NT2/D1 (cell line): ENCODE measurements around the gene MEX3A.

ENCODE experiments used
- DNase-seq: peaks from one replicate; pipeline ENCODE4 v3.0.0-alpha.2; 2011; ENCODE audit warnings: low read depth, low spot score
- H3K27me3 ChIP-seq: 2 replicates; pipeline ENCODE4 v1.6.0; 2011; ENCODE audit warnings: mild to moderate bottlenecking; ENCODE audit not compliant: insufficient read length, insufficient read depth
- H3K36me3 ChIP-seq: 2 replicates; pipeline ENCODE4 v1.6.1; 2011; ENCODE audit warnings: mild to moderate bottlenecking, low read length, mixed read lengths; ENCODE audit not compliant: insufficient read depth, insufficient read length
- H3K4me1 ChIP-seq: 2 replicates; pipeline ENCODE4 v1.5.1; 2011; ENCODE audit not compliant: insufficient read depth, insufficient read length
- H3K4me3 ChIP-seq: 2 replicates; pipeline ENCODE4 v1.5.1; 2011; ENCODE audit warnings: low read depth; ENCODE audit not compliant: insufficient read length
- H3K9ac ChIP-seq: 2 replicates; pipeline ENCODE4 v1.6.0; 2011; ENCODE audit warnings: low read depth; ENCODE audit not compliant: insufficient read length
- H3K9me3 ChIP-seq: 2 replicates; pipeline ENCODE4 v1.5.1; 2011; ENCODE audit warnings: mild to moderate bottlenecking, low read length; ENCODE audit not compliant: insufficient read depth
- SUZ12 ChIP-seq: IDR thresholded peaks from 2 replicates; pipeline ENCODE4 v1.6.1; 2011; ENCODE audit not compliant: insufficient read length, insufficient read depth; ENCODE audit errors: extremely low read depth
- YY1 ChIP-seq: IDR thresholded peaks from 2 replicates; pipeline ENCODE4 v1.6.1; 2011; ENCODE audit not compliant: insufficient read length, insufficient read depth
- ZNF274 ChIP-seq: IDR thresholded peaks from 2 replicates; pipeline ENCODE4 v1.6.1; 2011; ENCODE audit warnings: mild to moderate bottlenecking, low read depth, low read length

MEX3A gene

DNA sequence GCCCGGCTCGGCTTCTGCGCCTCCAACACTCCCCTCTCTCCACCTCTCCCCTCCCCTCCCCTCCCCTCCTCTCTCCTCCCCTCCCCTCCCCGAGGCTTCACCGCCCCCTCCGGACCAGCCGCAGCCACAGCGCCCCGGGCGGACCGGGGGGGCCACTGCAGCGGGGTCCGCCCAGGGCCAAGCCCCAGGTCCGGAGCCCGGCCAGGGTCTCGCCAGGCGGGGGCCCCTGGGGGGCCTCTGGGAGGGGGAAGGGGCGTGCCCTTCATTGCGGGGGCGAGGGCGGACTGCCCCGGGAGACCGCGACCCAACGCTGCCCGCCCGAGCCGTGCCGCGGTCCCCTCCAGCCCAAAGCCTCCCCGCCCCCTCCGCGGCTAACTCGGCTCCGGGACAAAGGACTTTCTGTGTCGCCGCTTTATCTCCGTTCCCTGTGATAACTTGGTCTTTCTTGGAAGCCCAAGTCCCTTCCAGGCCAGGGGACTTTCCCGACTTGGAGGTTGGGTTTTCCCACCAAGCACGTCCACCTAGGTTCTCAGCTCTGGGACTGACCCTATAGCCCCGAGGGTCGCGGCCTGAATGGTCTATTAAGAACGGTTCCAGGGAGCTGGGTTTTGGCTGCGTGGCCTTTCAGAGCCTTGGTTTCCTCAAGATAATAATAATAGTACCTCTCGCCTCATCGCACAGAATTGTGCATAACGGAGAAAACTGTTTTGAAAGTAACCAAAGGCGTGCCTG is 28.3 kb downstream of the MEX3A start, which contains the start of gene UBQLN4:
UBQLN4 (minus strand) TSS at position 31 of the 732 bp plus-strand sequence. CDS start 97 bp downstream, outside the sequence.
- H3K4me1 ChIP-seq, result peaks cover 10% of the 10 kb centered on the region
- peak; percentile 92 for DNase-seq
- H3K9me3 ChIP-seq, result no peaks in the 10 kb centered on the region
- peaks cover 64% of the 10 kb centered on the region for H3K36me3 ChIP-seq
- TF ChIP-seq ZNF274, result no peak
- no peak for TF ChIP-seq SUZ12
- TF ChIP-seq YY1, result no peak
- peak within 1 kb of the TSS; percentile 98 for H3K4me3 ChIP-seq
- H3K27me3 ChIP-seq, result no peaks in the 10 kb centered on the region
- peak within 1 kb of the TSS; percentile 98 for H3K9ac ChIP-seq

GRCh38 chr1:156052862-156053767 is 29.1 kb downstream of the MEX3A start:
- TF ChIP-seq SUZ12, result no peak
- no peak for TF ChIP-seq YY1
- no peak for TF ChIP-seq ZNF274
- Histone ChIP-seq H3K27me3 (no peaks in the 10 kb centered on the region), H3K4me3 (peak overlapping the region; percentile 81), H3K4me1 (peaks cover 10% of the 10 kb centered on the region), H3K9me3 (no peaks in the 10 kb centered on the region), H3K36me3 (peaks cover 64% of the 10 kb centered on the region), H3K9ac (peak overlapping the region; percentile 85)
- DNase-seq, result peak; percentile 79

- H3K9me3 ChIP-seq, result no peaks in the 10 kb centered on the region
- no peak for DNase-seq
- TF ChIP-seq SUZ12, result no peak
- no peak for TF ChIP-seq YY1
- TF ChIP-seq ZNF274, result no peak
- H3K27me3 ChIP-seq, result no peaks in the 10 kb centered on the region
- no peak overlapping the region for H3K4me3 ChIP-seq
- peaks cover 57% of the 10 kb centered on the region for H3K36me3 ChIP-seq
- H3K9ac ChIP-seq, result no peak overlapping the region
- peaks cover 10% of the 10 kb centered on the region for H3K4me1 ChIP-seq
These were observed 31.1 kb downstream of the MEX3A start for GRCh38 chr1:156051011-156051725.

- H3K4me3 ChIP-seq, result no peak overlapping the region
- H3K9me3 ChIP-seq, result no peaks in the 10 kb centered on the region
- peaks cover 10% of the 10 kb centered on the region for H3K4me1 ChIP-seq
- peaks cover 49% of the 10 kb centered on the region for H3K36me3 ChIP-seq
- no peak for DNase-seq
- H3K27me3 ChIP-seq, result no peaks in the 10 kb centered on the region
- TF ChIP-seq SUZ12 (no peak), YY1 (no peak), ZNF274 (no peak)
- H3K9ac ChIP-seq, result no peak overlapping the region
These were observed 31.9 kb downstream of the MEX3A start for GRCh38 chr1:156050376-156050775.

- Histone ChIP-seq H3K36me3 (peaks cover 62% of the 10 kb centered on the region), H3K4me3 (no peak overlapping the region), H3K27me3 (no peaks in the 10 kb centered on the region), H3K9me3 (no peaks in the 10 kb centered on the region), H3K4me1 (peaks cover 10% of the 10 kb centered on the region), H3K9ac (no peak overlapping the region)
- no peak for TF ChIP-seq YY1
- no peak for TF ChIP-seq SUZ12
- no peak for TF ChIP-seq ZNF274
- no peak for DNase-seq
These were observed 33.5 kb downstream of the MEX3A start for GRCh38 chr1:156048663-156049258.

- no peaks in the 10 kb centered on the region for H3K27me3 ChIP-seq
- DNase-seq, result no peak
- H3K4me1 ChIP-seq, result peaks cover 2% of the 10 kb centered on the region
- H3K9ac ChIP-seq, result no peak overlapping the region
- TF ChIP-seq SUZ12 (no peak), YY1 (no peak), ZNF274 (no peak)
- no peak overlapping the region for H3K4me3 ChIP-seq
- H3K9me3 ChIP-seq, result no peaks in the 10 kb centered on the region
- peaks cover 75% of the 10 kb centered on the region for H3K36me3 ChIP-seq
These were observed 37.2 kb downstream of the MEX3A start for GRCh38 chr1:156045076-156045475.
